PC-3 (cell line): ENCODE data around the gene RPS18. TPM values are rescaled to one million over a fixed set of nuclear protein-coding genes. Genes with fewer than 3 reads are reported as not detected.
A peak's percentile ranks its signal among the peaks of the same experiment; 100 is the strongest.

ENCODE experiments used
- ATAC-seq: fragments of 200-7000 bp; cut with Tn5 transposase; 2 replicates; pipeline ENCODE4 v1.9.1; 2020; ENCODE audit warnings: mild to moderate bottlenecking, moderate library complexity
- BruUV-seq: library from RNA; stranded (reverse); fragments of 400-500 nt; replicated peaks from 2 replicates; lab custom pipeline; 2021; lab: Mats Ljungman, UMichigan
- CTCF ChIA-PET: fragments of 300-600 bp; sonication (Branson Sonifier 250); formaldehyde crosslinking; loops from one replicate; lab custom pipeline; 2022; ENCODE audit warnings: antibody characterized with exemption; lab: Charles Lee
- POLR2A ChIA-PET: fragments of 300-600 bp; sonication (Branson Sonifier 250); formaldehyde crosslinking; loops from one replicate; lab custom pipeline; 2022; ENCODE audit warnings: antibody characterized with exemption; ENCODE audit not compliant: unreplicated experiment; lab: Charles Lee
- DNase-seq: peaks from one replicate; pipeline ENCODE4 v3.0.0-alpha.2; 2015
- H2AFZ ChIP-seq: fragments of 300-600 bp; sonication (generic); 2 replicates; pipeline ENCODE4 v1.6.0; 2016; ENCODE audit warnings: antibody characterized with exemption, low read length
- H3F3A ChIP-seq: fragments of 300-600 bp; sonication (generic); one replicate; pipeline ENCODE4 v1.6.0; 2017; ENCODE audit warnings: antibody characterized with exemption, low read length, control low read depth, mild to moderate bottlenecking; ENCODE audit not compliant: unreplicated experiment
- H3K27ac ChIP-seq: fragments of 300-600 bp; sonication (generic); 2 replicates; pipeline ENCODE4 v1.5.1; 2016; ENCODE audit warnings: mild to moderate bottlenecking, low read length
- H3K27me3 ChIP-seq: fragments of 300-600 bp; sonication (generic); 2 replicates; pipeline ENCODE4 v1.6.1; 2016; ENCODE audit warnings: low read length, mixed read lengths
- H3K36me3 ChIP-seq: fragments of 300-600 bp; sonication (generic); 2 replicates; pipeline ENCODE4 v1.6.1; 2016; ENCODE audit warnings: low read depth, mixed run types, low read length, mixed read lengths
- H3K4me1 ChIP-seq: fragments of 300-600 bp; sonication (generic); 2 replicates; pipeline ENCODE4 v1.5.1; 2016; ENCODE audit warnings: low read length; ENCODE audit not compliant: insufficient read depth
- H3K4me2 ChIP-seq: fragments of 300-600 bp; sonication (generic); 2 replicates; pipeline ENCODE4 v1.6.0; 2016; ENCODE audit warnings: low read length
- H3K4me3 ChIP-seq: fragments of 300-600 bp; sonication (generic); 2 replicates; pipeline ENCODE4 v1.5.1; 2016; ENCODE audit warnings: mild to moderate bottlenecking, low read length, mixed read lengths
- H3K79me2 ChIP-seq: fragments of 300-600 bp; sonication (generic); 2 replicates; pipeline ENCODE4 v1.6.1; 2017; ENCODE audit warnings: low read length, mixed read lengths
- H3K9ac ChIP-seq: fragments of 300-600 bp; sonication (generic); 2 replicates; pipeline ENCODE4 v1.6.0; 2016; ENCODE audit warnings: mild to moderate bottlenecking, low read length
- H3K9me2 ChIP-seq: fragments of 300-600 bp; sonication (generic); replicated peaks from 2 replicates; pipeline ENCODE4 v1.6.1; 2016; ENCODE audit warnings: mixed run types, low read length, mixed read lengths
- H3K9me3 ChIP-seq: fragments of 300-600 bp; sonication (generic); 2 replicates; pipeline ENCODE4 v1.6.1; 2016; ENCODE audit warnings: low read length, mixed read lengths
- H4K20me1 ChIP-seq: fragments of 300-600 bp; sonication (generic); 2 replicates; pipeline ENCODE4 v1.6.1; 2016; ENCODE audit warnings: low read length, mixed read lengths
- EZH2 ChIP-seq: fragments of 300-600 bp; sonication (generic); IDR thresholded peaks from one replicate; pipeline ENCODE4 v1.6.1; 2017; ENCODE audit warnings: antibody characterized with exemption, mild to moderate bottlenecking, low read length; ENCODE audit not compliant: unreplicated experiment
- EZH2phosphoT487 ChIP-seq: fragments of 300-600 bp; sonication (generic); IDR thresholded peaks from 2 replicates; pipeline ENCODE4 v1.6.1; 2018; ENCODE audit warnings: mild to moderate bottlenecking, antibody characterized with exemption, low read length, borderline replicate concordance
- intact Hi-C: fragments of 100-400 bp; cut with micrococcal nuclease; formaldehyde crosslinking; loops from 2 replicates; pipeline ENCODE4 v1.9.0; 2023
- total RNA-seq: library from RNA; depleted of rRNA; stranded (reverse); fragments of >200 nt; gene quantifications from 2 replicates; pipeline ENCODE4 v1.2.3, GENCODE V29; 2014
- TF ChIP-seq, protein P1 (sequence below): fragments of 300-600 bp; sonication (generic); conservative IDR thresholded peaks from 2 replicates; pipeline ENCODE4 v1.5.1; 2017; ENCODE audit warnings: antibody characterized with exemption, low read depth, mild to moderate bottlenecking, low read length

The RPS18 gene
- total RNA-seq, 1 experiment from 2014 or later: 3,161 TPM

DNA sequence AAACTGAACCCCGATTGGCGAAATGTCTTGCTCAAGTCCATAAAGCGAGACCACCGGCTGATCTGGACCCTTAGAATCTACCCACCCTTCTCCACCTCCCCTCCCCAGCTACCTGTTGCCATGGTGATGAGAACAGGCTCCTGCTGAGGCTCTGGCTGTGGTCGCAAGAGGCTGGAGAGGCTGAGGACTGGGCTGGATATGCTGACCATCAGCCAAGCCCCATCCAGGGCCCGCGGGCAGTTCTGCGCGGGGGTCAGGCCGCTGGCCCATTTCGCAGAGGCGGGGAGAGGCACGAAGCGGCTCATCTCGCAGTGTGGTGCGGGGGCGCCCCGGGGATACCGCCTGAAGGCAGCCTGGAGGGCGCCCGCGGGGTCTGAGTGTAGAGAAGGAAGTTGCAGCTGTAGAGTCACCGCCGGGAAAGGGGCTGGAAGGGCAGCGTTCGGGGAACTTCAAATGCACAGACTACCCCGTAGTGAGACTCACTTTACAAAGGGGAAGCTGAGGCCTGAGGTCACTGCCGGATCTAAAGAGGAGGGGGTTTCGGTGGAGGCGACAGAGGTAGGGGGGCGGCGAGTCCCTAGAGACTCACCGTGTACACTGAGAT, 41.3 kb downstream of the RPS18 start:
- Histone ChIP-seq H3K36me3 (no peaks in the 10 kb centered on the region), H3K27me3 (no peaks in the 10 kb centered on the region), H3K9ac (peak overlapping the region; percentile 92), H2AFZ (peak overlapping the region; percentile 58), H3K4me1 (peaks cover 19% of the 10 kb centered on the region), H4K20me1 (peaks cover 6% of the 10 kb centered on the region; the same call in 1 of the 2 replicates), H3K9me2 (no peaks in the 10 kb centered on the region), H3K79me2 (peaks cover 46% of the 10 kb centered on the region), H3K9me3 (no peaks in the 10 kb centered on the region), H3F3A (no peaks in the 10 kb centered on the region), H3K4me3 (peak overlapping the region; percentile 75), H3K4me2 (peak overlapping the region; percentile 87), H3K27ac (peak overlapping the region; percentile 82)
- intact Hi-C loops: loop anchor here (2.0 kb wide), 2 partner anchors 14 to 78 kb away; partner anchors contain the start of genes KIFC1 and RGL2
- TSS peak; percentile 70 for BruUV-seq
- CTCF ChIA-PET: interaction anchor here (0.6 kb wide), 2 partner anchors 75 to 621 kb away, joined by 3 read pairs; no protein-coding TSS in a partner anchor
- ATAC-seq (0 out of 2 replicates have a peak, but pooled peaks have one; percentile 1), DNase-seq (no peak)
- no peak for TF ChIP-seq EZH2phosphoT487
- TF ChIP-seq, protein P1, sequence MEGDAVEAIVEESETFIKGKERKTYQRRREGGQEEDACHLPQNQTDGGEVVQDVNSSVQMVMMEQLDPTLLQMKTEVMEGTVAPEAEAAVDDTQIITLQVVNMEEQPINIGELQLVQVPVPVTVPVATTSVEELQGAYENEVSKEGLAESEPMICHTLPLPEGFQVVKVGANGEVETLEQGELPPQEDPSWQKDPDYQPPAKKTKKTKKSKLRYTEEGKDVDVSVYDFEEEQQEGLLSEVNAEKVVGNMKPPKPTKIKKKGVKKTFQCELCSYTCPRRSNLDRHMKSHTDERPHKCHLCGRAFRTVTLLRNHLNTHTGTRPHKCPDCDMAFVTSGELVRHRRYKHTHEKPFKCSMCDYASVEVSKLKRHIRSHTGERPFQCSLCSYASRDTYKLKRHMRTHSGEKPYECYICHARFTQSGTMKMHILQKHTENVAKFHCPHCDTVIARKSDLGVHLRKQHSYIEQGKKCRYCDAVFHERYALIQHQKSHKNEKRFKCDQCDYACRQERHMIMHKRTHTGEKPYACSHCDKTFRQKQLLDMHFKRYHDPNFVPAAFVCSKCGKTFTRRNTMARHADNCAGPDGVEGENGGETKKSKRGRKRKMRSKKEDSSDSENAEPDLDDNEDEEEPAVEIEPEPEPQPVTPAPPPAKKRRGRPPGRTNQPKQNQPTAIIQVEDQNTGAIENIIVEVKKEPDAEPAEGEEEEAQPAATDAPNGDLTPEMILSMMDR: 0 out of 2 replicates have a peak, but pooled peaks have one; percentile 9
- TF ChIP-seq EZH2: no peak
- POLR2A ChIA-PET: no interaction called here

DNA sequence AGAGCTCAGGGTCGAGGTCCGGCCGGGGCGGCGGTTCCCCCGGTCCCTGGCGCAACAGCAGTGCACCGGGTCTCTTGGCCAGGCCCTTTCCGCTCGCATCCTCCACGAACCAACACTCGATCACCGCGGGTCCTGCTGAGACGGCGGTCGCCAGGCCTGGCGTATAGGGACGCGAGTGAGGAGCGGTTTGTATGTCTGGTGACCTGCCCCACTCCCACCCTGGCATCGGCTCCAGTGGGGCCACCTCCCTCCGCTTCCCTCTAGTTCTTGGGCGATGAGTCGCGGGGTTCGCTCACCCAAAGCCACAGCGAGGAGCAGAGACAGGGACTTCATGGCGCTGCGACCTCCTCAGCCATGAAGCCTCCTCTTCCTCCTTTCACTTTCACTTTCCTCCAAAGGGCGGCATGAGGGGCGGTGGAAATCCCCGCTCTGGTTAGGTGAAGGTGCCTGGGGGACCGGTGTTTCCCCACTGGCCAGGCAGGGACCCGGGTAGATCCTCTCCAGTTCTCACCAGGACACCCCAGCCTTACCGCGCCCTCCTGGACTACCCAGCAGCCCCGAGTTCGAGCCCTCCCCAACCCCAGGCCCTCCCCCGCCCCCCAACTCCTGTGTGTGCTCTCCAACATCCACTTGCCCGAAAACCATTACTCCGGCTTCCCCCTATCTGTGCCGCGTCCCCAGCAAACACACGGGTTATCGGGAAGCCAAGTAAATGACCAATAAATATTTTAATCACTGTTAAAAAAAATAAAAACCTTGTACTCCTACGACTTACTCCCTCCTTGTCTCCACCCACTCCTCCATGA, 42.0 kb downstream of the RPS18 start, which contains the start of gene TAPBP:
Gene TAPBP, minus strand, starts transcription at position 370 of the 806 bp plus-strand sequence. Its CDS starts 37 bp downstream, at position 333.
- POLR2A ChIA-PET: no interaction called here
- BruUV-seq: TSS peak; percentile 53
- CTCF ChIA-PET: interaction anchor here (0.6 kb wide), 1 partner anchor 75 kb away, joined by 3 read pairs; no protein-coding TSS in a partner anchor

More for the DNA sequence above, 42.0 kb downstream of the RPS18 start, which contains the start of gene TAPBP:
- TF ChIP-seq, protein P1: no peak
- peak within 1 kb of the TSS; percentile 92 for H3K9ac ChIP-seq
- H3K4me2 ChIP-seq: peak within 1 kb of the TSS; percentile 87
- peak; percentile 7 for ATAC-seq
- no peaks in the 10 kb centered on the region for H3K27me3 ChIP-seq
- peaks cover 6% of the 10 kb centered on the region; the same call in 1 of the 2 replicates for H4K20me1 ChIP-seq
- peak within 1 kb of the TSS; percentile 82 for H3K27ac ChIP-seq
- DNase-seq: peak; percentile 59
- peaks cover 4% of the 10 kb centered on the region; the same call in 1 of the 2 replicates for H3K36me3 ChIP-seq
- no peaks in the 10 kb centered on the region for H3F3A ChIP-seq
- peak within 1 kb of the TSS; percentile 58 for H2AFZ ChIP-seq
- no peaks in the 10 kb centered on the region for H3K9me2 ChIP-seq
- H3K79me2 ChIP-seq: peaks cover 39% of the 10 kb centered on the region
- no peaks in the 10 kb centered on the region for H3K9me3 ChIP-seq
- intact Hi-C loops: loop anchor here (2.0 kb wide), 2 partner anchors 15 to 77 kb away; partner anchors contain the start of genes KIFC1 and RGL2
- H3K4me3 ChIP-seq: peak within 1 kb of the TSS; percentile 75
- peaks cover 26% of the 10 kb centered on the region for H3K4me1 ChIP-seq
